Stimulated activated CD4-positive, alpha-beta T cell treated with anti-CD3 and anti-CD28 coated beads, Interleukin-1b, Interleukin-23, amount 100 ng/mL, for 1 hour (primary cell): ENCODE measurements around the gene USH1C.

ENCODE experiments used
- DNase-seq, 2 donors: peaks; one replicate each; pipeline ENCODE4 v3.0.0-alpha.2; 2020; ENCODE audit warnings: low read depth in 2 of 2

Gene USH1C

DNA sequence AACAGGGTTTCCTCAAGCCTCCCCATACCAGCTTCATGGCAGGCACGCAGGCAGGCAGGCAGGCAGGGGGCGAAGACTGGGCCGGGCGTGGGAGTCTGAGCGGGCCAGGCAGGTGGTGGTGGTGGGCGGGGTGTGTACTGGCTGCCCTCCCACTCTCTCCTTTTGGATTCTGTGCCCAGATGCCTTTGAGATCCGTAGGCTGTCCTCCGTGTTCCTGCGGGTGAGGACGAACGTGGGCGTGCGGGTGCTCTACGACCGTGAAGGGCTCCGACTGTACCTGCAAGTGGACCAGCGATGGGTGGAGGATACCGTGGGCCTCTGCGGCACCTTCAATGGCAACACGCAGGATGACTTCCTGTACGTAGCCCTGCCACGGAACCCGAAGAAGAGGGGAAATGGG, 25.8 kb upstream of the USH1C start:
- no peak for DNase-seq

DNA sequence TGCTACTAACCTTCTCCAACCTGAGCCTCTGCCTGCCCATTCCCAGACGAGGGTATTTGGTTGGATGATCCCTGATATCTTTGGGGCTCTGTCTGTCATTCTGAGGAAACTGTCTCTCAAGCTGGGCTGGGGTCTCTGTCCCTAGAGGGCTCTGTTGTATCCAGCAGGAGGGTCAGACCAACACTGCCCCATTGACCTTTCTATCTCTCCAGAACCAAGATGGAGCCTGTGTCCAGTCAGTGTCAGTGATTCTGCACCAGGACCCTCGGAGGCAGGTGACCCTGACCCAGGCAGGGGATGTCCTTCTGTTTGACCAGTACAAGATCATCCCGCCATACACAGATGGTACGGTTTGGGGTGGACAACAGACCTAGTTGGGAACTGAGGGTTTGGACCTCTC, 24.7 kb upstream of the USH1C start:
- DNase-seq, result no peak

DNA sequence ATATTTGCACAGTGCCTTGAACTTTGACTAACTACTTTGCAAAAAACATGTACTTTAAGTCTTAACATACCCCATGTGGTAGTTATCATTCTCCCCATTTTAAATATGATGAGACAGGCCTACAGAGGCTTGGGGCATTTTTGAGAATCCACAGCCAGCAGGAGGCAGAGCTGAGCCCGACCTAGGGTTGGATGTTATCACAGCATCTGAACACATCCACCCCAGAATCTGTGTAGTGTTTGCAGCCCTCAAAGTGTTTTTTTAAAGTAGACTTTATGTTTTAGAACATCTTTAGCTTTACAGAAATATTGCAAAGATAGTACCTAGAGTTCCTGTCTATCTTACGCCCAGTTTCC, 20.4 kb upstream of the USH1C start:
- no peak for DNase-seq

GRCh38 chr11:17563961-17564686, 19.9 kb upstream of the USH1C start:
- no peak for DNase-seq

GRCh38 chr11:17563231-17563646, 19.0 kb upstream of the USH1C start:
- DNase-seq, result no peak

DNA sequence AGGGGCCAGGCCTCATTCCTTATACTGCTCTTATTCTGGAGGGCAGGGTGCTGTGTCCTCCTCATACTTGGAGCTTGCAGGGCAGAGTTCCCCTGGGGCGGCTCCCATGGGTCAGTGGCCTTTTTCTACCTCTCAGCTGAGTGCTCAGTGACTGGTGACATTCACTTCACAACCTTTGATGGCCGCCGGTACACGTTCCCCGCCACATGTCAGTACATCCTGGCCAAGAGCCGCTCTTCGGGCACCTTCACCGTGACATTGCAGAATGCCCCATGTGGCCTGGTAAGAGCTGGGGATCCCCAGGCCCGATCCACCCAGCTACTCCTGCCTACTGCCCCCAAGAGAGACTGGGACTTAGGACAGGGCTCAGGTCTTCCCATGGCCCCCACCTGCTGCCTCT, 17.3 kb upstream of the USH1C start:
- no peak for DNase-seq

DNA sequence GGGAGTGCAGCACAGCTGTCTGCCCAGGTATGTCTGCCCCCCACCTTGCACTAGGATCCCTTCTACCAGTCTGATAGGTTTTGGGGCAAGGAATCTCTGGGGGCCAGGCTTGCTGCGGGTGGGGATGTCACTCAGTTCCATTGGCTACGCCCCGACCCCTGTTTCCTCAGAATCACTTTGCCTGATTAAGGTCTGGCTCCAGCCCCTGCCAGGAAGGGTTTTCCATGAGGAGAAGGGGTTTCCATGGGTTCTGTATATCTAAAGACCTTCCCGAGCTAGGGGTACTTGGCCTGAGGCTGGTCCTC, 16.8 kb upstream of the USH1C start:
- DNase-seq, result no peak

- DNase-seq, result no peak
Measured at GRCh38 chr11:17560281-17561110, 16.3 kb upstream of the USH1C start.

DNA sequence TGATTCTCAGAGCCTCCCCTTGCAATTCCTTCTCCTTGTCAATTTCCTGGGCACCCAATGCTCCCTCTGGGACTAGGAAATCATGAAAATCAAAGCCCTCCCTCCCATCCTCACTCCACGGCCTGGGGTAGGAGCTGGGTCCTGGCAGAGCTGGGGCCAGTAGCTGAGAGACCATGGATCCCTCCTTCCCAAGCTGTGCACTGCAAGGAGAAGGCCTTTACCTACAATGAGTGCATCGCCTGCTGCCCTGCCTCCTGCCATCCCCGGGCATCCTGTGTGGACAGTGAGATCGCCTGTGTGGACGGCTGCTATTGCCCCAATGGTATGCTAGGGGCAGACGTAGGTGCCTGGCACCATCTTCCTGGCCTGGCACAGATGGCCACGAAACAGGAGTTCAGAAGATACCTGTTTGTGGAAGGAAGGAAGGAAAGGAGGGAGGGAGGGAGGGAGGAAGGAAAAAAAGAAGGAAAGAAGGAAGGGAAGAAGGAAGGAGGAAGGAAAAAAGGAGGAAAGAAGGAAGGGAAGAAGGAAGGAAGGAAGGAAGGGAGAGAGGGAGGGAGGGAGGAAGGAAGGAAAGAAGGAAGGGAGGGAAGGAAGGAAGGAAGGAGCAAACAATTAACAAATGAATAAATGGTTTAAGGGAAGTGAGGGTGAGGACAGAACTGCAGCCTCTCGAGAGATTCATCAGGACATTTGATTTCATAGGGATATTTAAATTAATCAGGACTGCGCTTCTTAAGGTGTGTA, 15.3 kb upstream of the USH1C start:
- no peak for DNase-seq

- DNase-seq, result no peak
Measured at GRCh38 chr11:17558916-17559315, 14.7 kb upstream of the USH1C start.

GRCh38 chr11:17558025-17558780, 14.0 kb upstream of the USH1C start:
- DNase-seq, result no peak

- no peak for DNase-seq
Measured at GRCh38 chr11:17556999-17557398, 12.8 kb upstream of the USH1C start.

GRCh38 chr11:17554487-17554886, 10.3 kb upstream of the USH1C start:
- DNase-seq, result no peak

DNA sequence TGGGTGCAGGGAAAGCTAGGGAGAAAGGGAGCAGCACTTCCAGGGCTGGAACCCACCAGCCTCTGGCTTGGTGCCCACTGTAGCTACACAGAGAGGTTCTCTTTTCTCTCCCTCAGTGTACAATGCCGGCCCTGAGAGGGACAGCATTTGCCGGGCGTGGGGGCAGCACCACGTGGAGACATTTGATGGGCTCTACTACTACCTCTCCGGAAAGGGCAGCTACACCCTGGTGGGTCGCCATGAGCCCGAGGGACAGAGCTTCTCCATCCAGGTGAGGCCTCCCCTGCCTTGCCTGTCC, 9.0 kb upstream of the USH1C start:
- no peak for DNase-seq

DNA sequence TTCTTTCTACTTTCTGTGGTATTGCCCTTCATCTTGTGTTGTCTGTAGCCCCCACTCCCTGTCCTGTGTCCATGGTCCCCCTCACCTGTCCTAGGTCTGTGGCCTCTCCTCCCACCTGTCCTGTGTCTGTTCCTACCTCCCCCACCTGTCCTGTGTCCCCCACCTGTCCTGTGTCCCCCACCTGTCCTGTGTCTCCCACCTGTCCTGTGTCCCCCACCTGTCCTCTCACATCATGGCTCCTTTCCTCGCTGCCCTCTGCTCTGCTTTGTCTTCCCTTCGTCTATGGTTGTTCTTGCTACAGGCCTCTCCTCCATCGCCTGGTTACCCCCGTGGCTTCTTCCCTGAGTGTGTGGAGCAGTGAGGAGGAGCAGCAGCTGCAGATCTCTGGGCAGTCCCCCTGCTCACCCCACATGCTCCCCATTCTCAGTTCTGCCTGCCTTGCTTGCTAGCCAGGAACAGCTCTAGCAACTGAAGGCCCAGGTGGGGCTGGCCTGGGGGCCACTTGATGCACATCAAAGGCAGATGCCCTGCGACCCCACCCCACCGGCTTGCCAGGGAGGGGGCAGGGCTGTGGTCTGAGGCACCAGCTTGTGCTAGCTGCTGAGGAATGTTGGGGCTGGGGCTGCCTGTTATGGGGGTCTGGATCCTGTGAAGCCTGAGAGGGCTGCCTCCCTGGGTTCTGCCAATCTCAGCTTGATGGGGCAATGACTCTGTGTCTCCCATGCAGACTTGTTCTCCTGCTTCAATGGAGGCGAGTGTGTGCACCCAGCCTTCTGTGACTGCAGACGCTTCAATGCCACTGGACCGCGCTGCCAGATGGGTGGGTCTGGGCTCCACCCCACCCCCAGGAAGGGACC, 8.4 kb upstream of the USH1C start:
- DNase-seq, result no peak

DNA sequence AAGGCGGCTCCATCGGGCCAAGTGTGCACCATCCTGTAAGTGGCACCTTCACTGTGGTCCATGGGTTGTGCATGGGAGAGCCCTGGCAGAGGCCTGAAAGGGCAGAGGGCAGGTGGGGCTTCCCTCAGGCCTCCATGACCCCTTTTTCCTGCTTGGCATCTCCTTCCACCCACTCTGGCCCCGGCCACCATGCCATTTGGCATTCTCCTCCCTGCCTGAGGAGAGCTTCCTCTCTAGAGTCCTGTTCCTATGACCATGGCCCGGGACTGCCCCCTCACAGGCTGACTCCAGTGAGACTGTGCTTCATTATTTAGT, 7.8 kb upstream of the USH1C start:
- no peak for DNase-seq

- no peak for DNase-seq
Measured at GRCh38 chr11:17551347-17552040, 7.3 kb upstream of the USH1C start.

- DNase-seq, result no peak
Measured at GRCh38 chr11:17550450-17551346, 6.5 kb upstream of the USH1C start.

- DNase-seq, result no peak
Measured at GRCh38 chr11:17548444-17548843, 4.2 kb upstream of the USH1C start.

- DNase-seq, result no peak
Measured at GRCh38 chr11:17547932-17548331, 3.7 kb upstream of the USH1C start.
